OCI-LY1 (cell line): ENCODE results near the gene GJB4.

Experiments
- H2AFZ ChIP-seq: fragments of 200-600 bp; sonication (generic), shearing (Covaris generic); 2 replicates; pipeline ENCODE4 v1.6.0; 2014; ENCODE audit warnings: antibody characterized with exemption, mild to moderate bottlenecking, low read length
- H3F3A ChIP-seq: fragments of 200-600 bp; sonication (generic), shearing (Covaris generic); 2 replicates; pipeline ENCODE4 v1.6.0; 2014; ENCODE audit warnings: mild to moderate bottlenecking, antibody characterized with exemption, low read length, moderate library complexity; ENCODE audit not compliant: insufficient read depth
- H3K27ac ChIP-seq: fragments of 200-600 bp; sonication (generic); 2 replicates; pipeline ENCODE4 v1.5.1; 2014; ENCODE audit warnings: low read length, mixed run types, mild to moderate bottlenecking, low read depth; ENCODE audit not compliant: poor library complexity, severe bottlenecking
- H3K27me3 ChIP-seq: fragments of 200-600 bp; sonication (generic); 2 replicates; pipeline ENCODE4 v1.6.0; 2014; ENCODE audit warnings: antibody characterized with exemption, mild to moderate bottlenecking, low read length, moderate library complexity; ENCODE audit not compliant: insufficient read depth
- H3K36me3 ChIP-seq: fragments of 200-600 bp; sonication (generic); 2 replicates; pipeline ENCODE4 v1.6.1; 2014; ENCODE audit warnings: mild to moderate bottlenecking, antibody characterized with exemption, low read length, moderate library complexity, mixed read lengths; ENCODE audit not compliant: insufficient read depth
- H3K4me1 ChIP-seq: fragments of 200-600 bp; sonication (generic); 2 replicates; pipeline ENCODE4 v1.5.1; 2014; ENCODE audit warnings: mild to moderate bottlenecking, low read length, moderate library complexity; ENCODE audit not compliant: insufficient read depth, severe bottlenecking
- H3K4me2 ChIP-seq: fragments of 200-600 bp; sonication (generic), shearing (Covaris generic); 2 replicates; pipeline ENCODE4 v1.6.1; 2014; ENCODE audit warnings: low read length
- H3K4me3 ChIP-seq: fragments of 200-600 bp; sonication (generic); 2 replicates; pipeline ENCODE4 v1.5.1; 2014; ENCODE audit warnings: low read length, low read depth, mild to moderate bottlenecking, mixed read lengths; ENCODE audit not compliant: poor library complexity, severe bottlenecking
- H3K79me2 ChIP-seq: fragments of 200-600 bp; shearing (Covaris generic); 2 replicates; pipeline ENCODE4 v1.6.1; 2016; ENCODE audit warnings: mixed run types, low read length, mixed read lengths; ENCODE audit not compliant: insufficient read depth
- H3K9ac ChIP-seq: fragments of 200-600 bp; sonication (generic), shearing (Covaris generic); 2 replicates; pipeline ENCODE4 v1.6.1; 2014; ENCODE audit warnings: mild to moderate bottlenecking, low read length, mixed read lengths
- H3K9me2 ChIP-seq: fragments of 200-600 bp; sonication (generic), shearing (Covaris generic); 2 replicates; pipeline ENCODE4 v1.6.1; 2014; ENCODE audit warnings: low read depth, mild to moderate bottlenecking, low read length, mixed read lengths
- H3K9me3 ChIP-seq: fragments of 200-600 bp; shearing (Covaris generic); 2 replicates; pipeline ENCODE4 v1.6.1; 2014; ENCODE audit warnings: low read length, mixed read lengths
- H4K20me1 ChIP-seq: fragments of 200-600 bp; sonication (generic), shearing (Covaris generic); 2 replicates; pipeline ENCODE4 v1.6.0; 2016; ENCODE audit warnings: mild to moderate bottlenecking, low read length; ENCODE audit not compliant: insufficient read depth
- EZH2 ChIP-seq: fragments of 200-600 bp; sonication (generic), shearing (Covaris generic); IDR thresholded peaks from 2 replicates; pipeline ENCODE4 v1.8.0; 2017; ENCODE audit warnings: borderline replicate concordance, mixed run types, mild to moderate bottlenecking, antibody characterized with exemption, low read length, moderate library complexity, mixed read lengths
- TF ChIP-seq, protein P1 (sequence below): fragments of 200-600 bp; sonication (generic), shearing (Covaris generic); IDR thresholded peaks from 2 replicates; pipeline ENCODE4 v1.5.1; 2017; ENCODE audit warnings: mild to moderate bottlenecking, antibody characterized with exemption, low read length, moderate library complexity, mixed read lengths

GJB4 gene

DNA sequence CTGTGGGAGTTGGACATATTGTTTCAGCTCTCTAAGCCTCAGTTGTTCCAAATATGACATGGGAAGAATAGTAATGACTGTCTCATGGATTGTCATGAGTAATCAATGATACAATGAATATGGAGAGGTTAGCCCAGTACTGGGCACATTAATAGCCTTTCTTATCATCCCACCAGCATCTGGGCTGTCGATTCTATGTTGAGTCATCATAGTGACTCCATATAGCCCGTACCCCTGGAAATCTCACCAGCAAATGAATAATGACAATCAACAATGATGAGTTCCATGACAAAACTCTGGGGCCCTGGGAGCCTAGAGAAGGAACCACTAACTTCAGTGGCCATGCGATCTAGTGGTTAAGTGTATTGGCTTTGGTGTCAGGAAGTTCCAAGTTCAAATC is 44.4 kb upstream of the GJB4 start:
- TF ChIP-seq, protein P1, sequence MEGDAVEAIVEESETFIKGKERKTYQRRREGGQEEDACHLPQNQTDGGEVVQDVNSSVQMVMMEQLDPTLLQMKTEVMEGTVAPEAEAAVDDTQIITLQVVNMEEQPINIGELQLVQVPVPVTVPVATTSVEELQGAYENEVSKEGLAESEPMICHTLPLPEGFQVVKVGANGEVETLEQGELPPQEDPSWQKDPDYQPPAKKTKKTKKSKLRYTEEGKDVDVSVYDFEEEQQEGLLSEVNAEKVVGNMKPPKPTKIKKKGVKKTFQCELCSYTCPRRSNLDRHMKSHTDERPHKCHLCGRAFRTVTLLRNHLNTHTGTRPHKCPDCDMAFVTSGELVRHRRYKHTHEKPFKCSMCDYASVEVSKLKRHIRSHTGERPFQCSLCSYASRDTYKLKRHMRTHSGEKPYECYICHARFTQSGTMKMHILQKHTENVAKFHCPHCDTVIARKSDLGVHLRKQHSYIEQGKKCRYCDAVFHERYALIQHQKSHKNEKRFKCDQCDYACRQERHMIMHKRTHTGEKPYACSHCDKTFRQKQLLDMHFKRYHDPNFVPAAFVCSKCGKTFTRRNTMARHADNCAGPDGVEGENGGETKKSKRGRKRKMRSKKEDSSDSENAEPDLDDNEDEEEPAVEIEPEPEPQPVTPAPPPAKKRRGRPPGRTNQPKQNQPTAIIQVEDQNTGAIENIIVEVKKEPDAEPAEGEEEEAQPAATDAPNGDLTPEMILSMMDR: no peak
- no peak for TF ChIP-seq EZH2
- Histone ChIP-seq H3K36me3 (no peaks in the 10 kb centered on the region), H2AFZ (no peak overlapping the region), H4K20me1 (no peaks in the 10 kb centered on the region), H3K4me3 (no peak overlapping the region), H3K9me2 (no peaks in the 10 kb centered on the region), H3F3A (no peaks in the 10 kb centered on the region), H3K4me2 (no peak overlapping the region), H3K27me3 (no peaks in the 10 kb centered on the region; the same call in 1 of the 2 replicates), H3K4me1 (no peaks in the 10 kb centered on the region), H3K27ac (no peak overlapping the region), H3K79me2 (no peaks in the 10 kb centered on the region), H3K9me3 (no peaks in the 10 kb centered on the region), H3K9ac (no peak overlapping the region)

DNA sequence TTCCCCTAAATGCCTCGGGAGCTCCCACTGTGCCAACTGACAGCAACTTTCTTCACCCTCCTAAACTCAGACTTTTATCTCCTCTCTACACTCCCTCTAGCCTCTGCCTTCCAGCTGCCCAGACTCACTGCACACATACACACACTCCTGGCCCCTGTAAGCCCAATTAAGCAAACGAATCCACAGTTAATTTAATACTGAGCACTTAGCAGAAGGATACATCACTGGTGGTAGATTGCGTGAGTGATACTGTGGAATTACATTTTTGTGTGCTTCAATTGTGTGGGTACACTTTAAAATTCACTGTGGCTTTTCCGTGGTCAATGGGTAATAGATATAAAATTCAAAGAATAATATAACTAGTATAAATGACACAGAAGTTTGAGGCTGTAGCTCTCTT is 38.3 kb upstream of the GJB4 start:
- H3K4me2 ChIP-seq: no peak overlapping the region
- no peaks in the 10 kb centered on the region for H3K9me3 ChIP-seq
- no peaks in the 10 kb centered on the region for H3K79me2 ChIP-seq
- H3K9me2 ChIP-seq: no peaks in the 10 kb centered on the region
- no peak overlapping the region for H3K4me3 ChIP-seq
- TF ChIP-seq, protein P1: no peak
- no peak for TF ChIP-seq EZH2
- H3K27ac ChIP-seq: no peak overlapping the region
- H2AFZ ChIP-seq: no peak overlapping the region
- H3K27me3 ChIP-seq: no peaks in the 10 kb centered on the region
- H4K20me1 ChIP-seq: no peaks in the 10 kb centered on the region
- no peaks in the 10 kb centered on the region for H3K36me3 ChIP-seq
- H3F3A ChIP-seq: no peaks in the 10 kb centered on the region
- H3K4me1 ChIP-seq: no peaks in the 10 kb centered on the region
- no peak overlapping the region for H3K9ac ChIP-seq

DNA sequence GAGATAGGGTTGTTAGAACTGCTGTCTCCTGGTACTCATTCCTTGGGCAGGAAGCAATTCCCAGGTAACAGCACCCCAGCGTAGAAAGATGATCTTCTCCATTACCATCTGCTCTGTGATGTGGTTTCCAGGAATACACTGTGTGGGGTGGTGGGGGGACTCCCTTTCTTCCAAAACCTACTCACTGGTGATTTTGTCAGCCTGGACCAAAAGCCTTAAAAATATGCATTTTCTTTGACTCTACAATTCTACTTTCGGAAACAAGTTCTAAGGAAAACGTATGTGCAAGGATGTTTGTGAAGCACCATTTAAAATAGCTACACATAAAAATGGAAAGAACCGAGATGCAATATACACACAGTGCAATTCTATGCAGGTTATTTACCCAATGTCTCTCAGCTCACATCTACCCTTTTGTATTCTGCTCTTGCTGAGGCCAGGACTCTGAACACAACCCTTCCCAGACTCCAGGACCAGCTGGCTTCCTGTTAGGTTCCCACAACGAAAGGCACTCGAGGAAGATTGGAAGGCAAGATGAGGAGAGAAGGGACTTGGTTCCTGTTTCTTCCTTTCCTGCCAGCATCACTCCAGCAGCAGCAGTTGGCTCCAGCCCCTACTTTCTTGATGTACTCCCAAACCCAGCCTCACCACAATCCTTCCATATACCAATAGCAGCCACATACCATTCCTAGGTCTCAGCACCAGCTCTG is 37.7 kb upstream of the GJB4 start:
- no peak for TF ChIP-seq EZH2
- TF ChIP-seq, protein P1: no peak
- Histone ChIP-seq H3K79me2 (no peaks in the 10 kb centered on the region), H3F3A (no peaks in the 10 kb centered on the region), H3K36me3 (no peaks in the 10 kb centered on the region), H3K4me1 (no peaks in the 10 kb centered on the region), H3K9me3 (no peaks in the 10 kb centered on the region), H3K27me3 (no peaks in the 10 kb centered on the region), H3K4me3 (no peak overlapping the region), H3K27ac (no peak overlapping the region), H3K9ac (no peak overlapping the region), H3K9me2 (no peaks in the 10 kb centered on the region), H3K4me2 (no peak overlapping the region), H2AFZ (no peak overlapping the region), H4K20me1 (no peaks in the 10 kb centered on the region)
